Sigmoid colon (tissue), 7 donors: ENCODE results near the gene APOD. TPM values are rescaled to one million over a fixed set of nuclear protein-coding genes. Genes with fewer than 3 reads are reported as not detected.

Source experiments
- DNase-seq: peaks from one replicate; pipeline ENCODE4 v3.0.0-alpha.2; 2019
- H3K27ac ChIP-seq, 4 donors: fragments of 200-600 bp; sonication (generic); one replicate each; pipeline ENCODE4 v1.5.1; 2016 to 2019; ENCODE audit warnings: mild to moderate bottlenecking in 1 of 4
- H3K27me3 ChIP-seq, 3 donors: fragments of 200-600 bp; sonication (generic); one replicate each; pipeline ENCODE4 v1.5.1; 2019; ENCODE audit warnings: mild to moderate bottlenecking in 1 of 3
- H3K36me3 ChIP-seq, 4 donors: fragments of 200-600 bp; sonication (generic); one replicate each; pipeline ENCODE4 v1.5.1; 2016 to 2019
- H3K4me1 ChIP-seq, 4 donors: fragments of 200-600 bp; sonication (generic); one replicate each; pipeline ENCODE4 v1.5.1; 2017 to 2019
- H3K4me3 ChIP-seq, 4 donors: fragments of 200-600 bp; sonication (generic); one replicate each; pipeline ENCODE4 v1.5.1; 2017 to 2019; ENCODE audit warnings: mild to moderate bottlenecking in 2 of 4, moderate library complexity in 1 of 4
- H3K9me3 ChIP-seq, 4 donors: fragments of 200-600 bp in 3 of 4; sonication (generic) in 3 of 4; one replicate each; pipeline versions ENCODE4 v1.5.1 to v1.6.1; 2013 to 2019
- CTCF ChIP-seq, 4 experiments: fragments of 450-650 bp in 3 of 4; fragments of 200-600 bp in 1 of 4; IDR thresholded peaks; one replicate each; pipeline ENCODE4 v1.5.1; 2016 to 2019; ENCODE audit warnings: antibody characterized with exemption in 4 of 4, mild to moderate bottlenecking in 3 of 4, moderate library complexity in 2 of 4
- EP300 ChIP-seq, 4 donors: sonication (generic); formaldehyde crosslinking; IDR thresholded peaks; one replicate each; pipeline ENCODE4 v1.6.1; 2017; ENCODE audit warnings: antibody characterized with exemption in 4 of 4
- POLR2A ChIP-seq, 2 donors: fragments of 450-650 bp; IDR thresholded peaks; one replicate each; pipeline ENCODE4 v1.6.1; 2016; ENCODE audit warnings: antibody characterized with exemption in 2 of 2, mild to moderate bottlenecking in 2 of 2, moderate library complexity in 2 of 2
- POLR2AphosphoS5 ChIP-seq, 4 donors: sonication (generic); formaldehyde crosslinking; IDR thresholded peaks; one replicate each; pipeline ENCODE4 v1.6.1; 2017; ENCODE audit warnings: antibody characterized with exemption in 4 of 4
- whole genome bisulfite sequencing, 2 donors: extraction: QIAGEN DNeasy Blood & Tissue Kit; methylation state at CpG; one replicate each; pipeline ENCODE4 v1.1.7; 2013; 5-methylcytosine and 5-hydroxymethylcytosine counted together
- intact Hi-C: fragments of 100-400 bp; cut with DNase I; formaldehyde crosslinking; loops from one replicate; pipeline ENCODE4 v1.15.1; 2023
- polyA plus RNA-seq, 3 donors: library from polyadenylated mRNA; stranded (reverse); fragments of 200-250 nt; gene quantifications; one replicate each; pipeline ENCODE4 v1.2.3, GENCODE V29; 2013
- total RNA-seq, 4 donors: library from RNA; depleted of rRNA; stranded (reverse); fragments of >200 nt; gene quantifications; one replicate each; pipeline ENCODE4 v1.1.0, GENCODE V29; 2016
- donor health status: healthy with polysubstance abuse.
- donor health status: Bipolar disorder and iron deficiency.
- donor health status: healthy.

The APOD gene
- total and polyA plus RNA-seq, 7 donors = 8.1 to 296 (median 63.7) TPM

- H3K27ac ChIP-seq = no peak overlapping the region
- H3K36me3 ChIP-seq = no peaks in the 10 kb centered on the region
- DNase-seq = no peak
- no peak overlapping the region for H3K4me3 ChIP-seq
- TF ChIP-seq CTCF (IDR thresholded peaks at IDR 0.05) (no peak), POLR2A (IDR thresholded peaks at IDR 0.05) (no peak), POLR2AphosphoS5 (IDR thresholded peaks at IDR 0.05) (no peak), EP300 (IDR thresholded peaks at IDR 0.05) (no peak)
- 32 to 48% methylated on average over 9 of the region's 9 CpGs for WGBS, 2 donors
- H3K27me3 ChIP-seq = no peaks in the 10 kb centered on the region
- intact Hi-C loops = no loop called here
- no peaks in the 10 kb centered on the region for H3K9me3 ChIP-seq
- peaks cover 0 to 17% (median 13%) of the 10 kb centered on the region in 4 donors for H3K4me1 ChIP-seq
Observed at GRCh38 chr3:195549931-195550519, 33.7 kb downstream of the APOD start.

- Histone ChIP-seq H3K36me3 (no peaks in the 10 kb centered on the region), H3K27me3 (no peaks in the 10 kb centered on the region), H3K27ac (no peak overlapping the region), H3K9me3 (no peaks in the 10 kb centered on the region), H3K4me3 (no peak overlapping the region), H3K4me1 (peaks cover 0 to 23% (median 17%) of the 10 kb centered on the region in 4 donors)
- no peak for TF ChIP-seq POLR2AphosphoS5 (IDR thresholded peaks at IDR 0.05)
- no peak for TF ChIP-seq CTCF (IDR thresholded peaks at IDR 0.05)
- no peak for TF ChIP-seq POLR2A (IDR thresholded peaks at IDR 0.05)
- TF ChIP-seq EP300 (IDR thresholded peaks at IDR 0.05) = no peak
- no peak for DNase-seq
- intact Hi-C loops = no loop called here
- 18 to 38% methylated on average over 2 of the region's 2 CpGs for WGBS, 2 donors
Observed at GRCh38 chr3:195548987-195549386, 34.8 kb downstream of the APOD start.

GRCh38 chr3:195548501-195548900 is 35.2 kb downstream of the APOD start:
- no peak overlapping the region for H3K4me3 ChIP-seq
- TF ChIP-seq POLR2A (IDR thresholded peaks at IDR 0.05) = no peak
- no peak for TF ChIP-seq POLR2AphosphoS5 (IDR thresholded peaks at IDR 0.05)
- no peak for TF ChIP-seq CTCF (IDR thresholded peaks at IDR 0.05)
- TF ChIP-seq EP300 (IDR thresholded peaks at IDR 0.05) = no peak
- no peak for DNase-seq
- H3K4me1 ChIP-seq = peaks cover 0 to 28% (median 22%) of the 10 kb centered on the region in 4 donors
- no peak overlapping the region for H3K27ac ChIP-seq
- H3K36me3 ChIP-seq = no peaks in the 10 kb centered on the region
- H3K27me3 ChIP-seq = no peaks in the 10 kb centered on the region
- no peaks in the 10 kb centered on the region for H3K9me3 ChIP-seq
- intact Hi-C loops = no loop called here

- H3K4me1 ChIP-seq = peaks cover 0 to 28% (median 22%) of the 10 kb centered on the region in 4 donors
- no peak for DNase-seq
- H3K36me3 ChIP-seq = no peaks in the 10 kb centered on the region
- H3K4me3 ChIP-seq = no peak overlapping the region
- H3K27ac ChIP-seq = no peak overlapping the region
- WGBS, 2 donors = 20 to 62% methylated on average over 8 of the region's 8 CpGs
- H3K27me3 ChIP-seq = no peaks in the 10 kb centered on the region
- TF ChIP-seq EP300 (IDR thresholded peaks at IDR 0.05) (no peak), POLR2A (IDR thresholded peaks at IDR 0.05) (no peak), CTCF (IDR thresholded peaks at IDR 0.05) (no peak), POLR2AphosphoS5 (IDR thresholded peaks at IDR 0.05) (no peak)
- no peaks in the 10 kb centered on the region for H3K9me3 ChIP-seq
- intact Hi-C loops = no loop called here
Observed at GRCh38 chr3:195548006-195548405, 35.7 kb downstream of the APOD start.

- Histone ChIP-seq H3K4me1 (peaks cover 0 to 41% (median 30%) of the 10 kb centered on the region in 4 donors), H3K9me3 (no peaks in the 10 kb centered on the region), H3K27me3 (no peaks in the 10 kb centered on the region), H3K36me3 (no peaks in the 10 kb centered on the region), H3K27ac (peak overlapping the region; percentile 72 to 82 (median 76)), H3K4me3 (peak overlapping the region in 1 of 4 donors; percentile 20)
- TF ChIP-seq CTCF (IDR thresholded peaks at IDR 0.05) = no peak
- TF ChIP-seq EP300 (IDR thresholded peaks at IDR 0.05) = peak in 1 of 4 donors; percentile 38
- no peak for TF ChIP-seq POLR2A (IDR thresholded peaks at IDR 0.05)
- TF ChIP-seq POLR2AphosphoS5 (IDR thresholded peaks at IDR 0.05) = peak in 2 of 4 donors; percentile 22 to 47
- 48 to 56% methylated on average over 4 of the region's 4 CpGs for WGBS, 2 donors
- peak; percentile 86 for DNase-seq
- intact Hi-C loops = no loop called here
Observed at GRCh38 chr3:195546130-195546560, 37.6 kb downstream of the APOD start.
